Tibial artery (tissue), 4 donors: ENCODE results near the gene FBXO34.

Experiments
- DNase-seq, 2 donors: peaks; one replicate each; pipeline ENCODE4 v3.0.0-alpha.2; 2019
- H3K27ac ChIP-seq, 2 donors: fragments of 200-600 bp; sonication (generic) in 1 of 2; 1 replicate in 1 of 2; 2 replicates in 1 of 2; pipeline ENCODE4 v1.5.1; 2018 to 2019; ENCODE audit warnings: mild to moderate bottlenecking in 1 of 2
- H3K27me3 ChIP-seq, 2 donors: fragments of 200-600 bp; sonication (generic) in 1 of 2; one replicate each; pipeline versions ENCODE4 v1.5.1 to v1.6.0; 2016 to 2019
- H3K36me3 ChIP-seq, 3 donors: fragments of 200-600 bp; sonication (generic) in 2 of 3; one replicate each; pipeline ENCODE4 v1.5.1; 2016 to 2019; ENCODE audit warnings: mild to moderate bottlenecking in 2 of 3
- H3K4me1 ChIP-seq, 4 donors: fragments of 200-600 bp; sonication (generic) in 2 of 4; 1 replicate in 3 of 4; 2 replicates in 1 of 4; pipeline ENCODE4 v1.5.1; 2016 to 2019
- H3K4me3 ChIP-seq, 2 donors: fragments of 200-600 bp; sonication (generic) in 1 of 2; 1 replicate in 1 of 2; 2 replicates in 1 of 2; pipeline ENCODE4 v1.5.1; 2018 to 2019; ENCODE audit warnings: mild to moderate bottlenecking in 2 of 2
- H3K9me3 ChIP-seq, 3 donors: fragments of 200-600 bp; sonication (generic) in 1 of 3; one replicate each; pipeline ENCODE4 v1.5.1; 2016 to 2019
- CTCF ChIP-seq, 2 experiments: fragments of 200-600 bp in 1 of 2; fragments of 450-650 bp in 1 of 2; IDR thresholded peaks; one replicate each; pipeline ENCODE4 v1.5.1; 2017 to 2019; ENCODE audit warnings: antibody characterized with exemption in 2 of 2, mild to moderate bottlenecking in 1 of 2, moderate library complexity in 1 of 2
- intact Hi-C: fragments of 100-400 bp; cut with DNase I; formaldehyde crosslinking; loops from one replicate; pipeline ENCODE4 v1.15.0; 2023; ENCODE audit warnings: low total_unique reads

FBXO34 gene

GRCh38 chr14:55277972-55278740 lies 6.9 kb downstream of the FBXO34 start:
- no peak for TF ChIP-seq CTCF (IDR thresholded peaks at IDR 0.05)
- intact Hi-C loops: loop anchor here (10.0 kb wide), 1 partner anchor 137 kb away; the partner anchor contains the start of gene ATG14
- Histone ChIP-seq H3K4me1 (peaks cover 0 to 33% (median 8%) of the 10 kb centered on the region in 4 donors), H3K27ac (no peak overlapping the region), H3K4me3 (no peak overlapping the region), H3K9me3 (no peaks in the 10 kb centered on the region), H3K27me3 (no peaks in the 10 kb centered on the region), H3K36me3 (peaks cover 0 to 6% (median 0%) of the 10 kb centered on the region in 3 donors)
- no peak for DNase-seq

- Histone ChIP-seq H3K27ac (no peak overlapping the region), H3K27me3 (no peaks in the 10 kb centered on the region), H3K36me3 (peaks cover 0 to 6% (median 0%) of the 10 kb centered on the region in 3 donors), H3K9me3 (no peaks in the 10 kb centered on the region), H3K4me3 (no peak overlapping the region), H3K4me1 (peaks cover 0 to 22% (median 3%) of the 10 kb centered on the region in 4 donors)
- intact Hi-C loops: loop anchor here (10.0 kb wide), 1 partner anchor 135 kb away; the partner anchor contains the start of gene ATG14
- TF ChIP-seq CTCF (IDR thresholded peaks at IDR 0.05): no peak
- no peak for DNase-seq
These were observed 8.2 kb downstream of the FBXO34 start for GRCh38 chr14:55279384-55279783.

GRCh38 chr14:55281316-55281839 lies 10.2 kb downstream of the FBXO34 start:
- Histone ChIP-seq H3K36me3 (peaks cover 0 to 6% (median 0%) of the 10 kb centered on the region in 3 donors), H3K4me3 (no peak overlapping the region), H3K27me3 (no peaks in the 10 kb centered on the region), H3K27ac (no peak overlapping the region), H3K9me3 (no peaks in the 10 kb centered on the region), H3K4me1 (peaks cover 0 to 34% (median 8%) of the 10 kb centered on the region in 4 donors)
- intact Hi-C loops: no loop called here
- TF ChIP-seq CTCF (IDR thresholded peaks at IDR 0.05): no peak
- no peak for DNase-seq

GRCh38 chr14:55285048-55285652 lies 13.9 kb downstream of the FBXO34 start:
- Histone ChIP-seq H3K4me1 (peaks cover 0 to 34% (median 6%) of the 10 kb centered on the region in 4 donors), H3K9me3 (no peaks in the 10 kb centered on the region), H3K27ac (no peak overlapping the region), H3K4me3 (no peak overlapping the region), H3K36me3 (no peaks in the 10 kb centered on the region), H3K27me3 (no peaks in the 10 kb centered on the region)
- no peak for TF ChIP-seq CTCF (IDR thresholded peaks at IDR 0.05)
- no peak for DNase-seq
- intact Hi-C loops: no loop called here

GRCh38 chr14:55288439-55288838 lies 17.2 kb downstream of the FBXO34 start:
- no peaks in the 10 kb centered on the region for H3K36me3 ChIP-seq
- no peak for DNase-seq
- TF ChIP-seq CTCF (IDR thresholded peaks at IDR 0.05): no peak
- peaks cover 0 to 18% (median 6%) of the 10 kb centered on the region in 4 donors for H3K4me1 ChIP-seq
- no peaks in the 10 kb centered on the region for H3K27me3 ChIP-seq
- H3K9me3 ChIP-seq: no peaks in the 10 kb centered on the region
- intact Hi-C loops: no loop called here
- H3K4me3 ChIP-seq: no peak overlapping the region
- H3K27ac ChIP-seq: no peak overlapping the region
